Keratinocyte (primary cell): Measurements from ENCODE around the gene ATP5F1E.

Experiments
- EZH2 ChIP-seq: IDR thresholded peaks from one replicate; pipeline ENCODE4 v1.6.1; 2012; ENCODE audit warnings: inconsistent platforms, mild to moderate bottlenecking, low read length, moderate library complexity
- TF ChIP-seq, protein P1 (sequence below), 3 experiments: IDR thresholded peaks in 1 of 3; conservative IDR thresholded peaks in 1 of 3; optimal IDR thresholded peaks in 1 of 3; 2 replicates in 2 of 3; 3 replicates in 1 of 3; pipeline versions ENCODE3 to v1.5.1; 2011; ENCODE audit warnings: low read length in 3 of 3, mild to moderate bottlenecking in 3 of 3, moderate library complexity in 2 of 3, control low read depth in 1 of 3, inconsistent platforms in 1 of 3; ENCODE audit not compliant: insufficient read depth in 2 of 3; ENCODE audit errors: extremely low read depth in 1 of 3

- TF ChIP-seq, protein P1, sequence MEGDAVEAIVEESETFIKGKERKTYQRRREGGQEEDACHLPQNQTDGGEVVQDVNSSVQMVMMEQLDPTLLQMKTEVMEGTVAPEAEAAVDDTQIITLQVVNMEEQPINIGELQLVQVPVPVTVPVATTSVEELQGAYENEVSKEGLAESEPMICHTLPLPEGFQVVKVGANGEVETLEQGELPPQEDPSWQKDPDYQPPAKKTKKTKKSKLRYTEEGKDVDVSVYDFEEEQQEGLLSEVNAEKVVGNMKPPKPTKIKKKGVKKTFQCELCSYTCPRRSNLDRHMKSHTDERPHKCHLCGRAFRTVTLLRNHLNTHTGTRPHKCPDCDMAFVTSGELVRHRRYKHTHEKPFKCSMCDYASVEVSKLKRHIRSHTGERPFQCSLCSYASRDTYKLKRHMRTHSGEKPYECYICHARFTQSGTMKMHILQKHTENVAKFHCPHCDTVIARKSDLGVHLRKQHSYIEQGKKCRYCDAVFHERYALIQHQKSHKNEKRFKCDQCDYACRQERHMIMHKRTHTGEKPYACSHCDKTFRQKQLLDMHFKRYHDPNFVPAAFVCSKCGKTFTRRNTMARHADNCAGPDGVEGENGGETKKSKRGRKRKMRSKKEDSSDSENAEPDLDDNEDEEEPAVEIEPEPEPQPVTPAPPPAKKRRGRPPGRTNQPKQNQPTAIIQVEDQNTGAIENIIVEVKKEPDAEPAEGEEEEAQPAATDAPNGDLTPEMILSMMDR (optimal IDR thresholded peaks at IDR 0.05 in 1 of 3, IDR thresholded peaks at IDR 0.05 in 1 of 3, conservative IDR thresholded peaks at IDR 0.05 in 1 of 3; ENCODE audit: extremely low read depth in 1 of 3, insufficient read depth in 2 of 3, low read length in 3 of 3) = no peak
- TF ChIP-seq EZH2 = no peak
Observed at GRCh38 chr20:59022754-59023153, 9.4 kb downstream of the ATP5F1E start.
